RCC 7860 (cell line): ENCODE measurements around the gene UBE2O.

Experiments
- DNase-seq: peaks from one replicate; pipeline ENCODE4 v3.0.0-alpha.2; 2015; ENCODE audit warnings: low spot score
- FAIRE-seq: peaks from 2 replicates; lab custom pipeline; 2012; peaks lifted over from hg19 to GRCh38; lab: Jason Lieb, UNC

The UBE2O gene

GRCh38 chr17:76468634-76469010, 15.7 kb upstream of the UBE2O start:
- no peak for DNase-seq
- no peak for FAIRE-seq

- no peak for DNase-seq
- no peak for FAIRE-seq
Observed at GRCh38 chr17:76467809-76468633, 15.1 kb upstream of the UBE2O start.

- no peak for DNase-seq
- no peak for FAIRE-seq
Observed at GRCh38 chr17:76467366-76467765, 14.4 kb upstream of the UBE2O start, which contains the start of gene AANAT. Gene AANAT (plus strand): TSS chr17:76467603. CDS start chr17:76468747, 1,144 bp downstream.

GRCh38 chr17:76466775-76467130, 13.8 kb upstream of the UBE2O start:
- FAIRE-seq (no peak), DNase-seq (no peak)

GRCh38 chr17:76462556-76463290, 9.8 kb upstream of the UBE2O start:
- no peak for DNase-seq

GRCh38 chr17:76461765-76462555, 9.0 kb upstream of the UBE2O start:
- DNase-seq, result no peak

More at GRCh38 chr17:76462556-76463290, 9.8 kb upstream of the UBE2O start:
- FAIRE-seq, result no peak

GRCh38 chr17:76459674-76460073, 6.7 kb upstream of the UBE2O start:
- DNase-seq (no peak), FAIRE-seq (no peak)

More at GRCh38 chr17:76461765-76462555, 9.0 kb upstream of the UBE2O start:
- FAIRE-seq, result no peak

GRCh38 chr17:76458580-76459490, 5.9 kb upstream of the UBE2O start:
- peak; percentile 48 for DNase-seq
- no peak for FAIRE-seq

- no peak for FAIRE-seq
Observed at GRCh38 chr17:76453431-76453743, 435 bp upstream of the UBE2O start.

GRCh38 chr17:76452127-76452659, 759 bp downstream of the UBE2O start:
- no peak for FAIRE-seq
- DNase-seq, result no peak

More at GRCh38 chr17:76453431-76453743, 435 bp upstream of the UBE2O start:
- DNase-seq, result no peak

GRCh38 chr17:76451506-76451905, 1.4 kb downstream of the UBE2O start:
- DNase-seq (no peak), FAIRE-seq (no peak)

GRCh38 chr17:76449126-76449525, 3.8 kb downstream of the UBE2O start:
- FAIRE-seq, result no peak
- no peak for DNase-seq

- DNase-seq, result no peak
- FAIRE-seq, result no peak
Observed at GRCh38 chr17:76447931-76448652, 4.9 kb downstream of the UBE2O start.

GRCh38 chr17:76446449-76447231, 6.3 kb downstream of the UBE2O start:
- DNase-seq (peak; percentile 94), FAIRE-seq (peak; percentile 98)

GRCh38 chr17:76445697-76446448, 7.1 kb downstream of the UBE2O start:
- DNase-seq (peak; percentile 17), FAIRE-seq (no peak)

GRCh38 chr17:76444518-76445311, 8.2 kb downstream of the UBE2O start:
- no peak for FAIRE-seq
- peak; percentile 20 for DNase-seq
